HCT116 (cell line): ENCODE data around the gene AP5Z1. TPM values are rescaled to one million over a fixed set of nuclear protein-coding genes. Genes with fewer than 3 reads are reported as not detected.

Experiments
- ATAC-seq: fragments of 200-7000 bp; cut with Tn5 transposase; 2 replicates; pipeline ENCODE4 v1.9.1; 2020; ENCODE audit warnings: mild to moderate bottlenecking, moderate library complexity
- BruUV-seq: library from RNA; stranded (reverse); fragments of 400-500 nt; replicated peaks from 2 replicates; lab custom pipeline; 2021; lab: Mats Ljungman, UMichigan
- CTCF ChIA-PET: fragments of 300-600 bp; sonication (Branson Sonifier 250); formaldehyde crosslinking; loops from one replicate; lab custom pipeline; 2021; ENCODE audit warnings: antibody characterized with exemption; lab: Charles Lee
- POLR2A ChIA-PET: fragments of 300-600, 350-600 bp; sonication (Branson Sonifier 250); formaldehyde crosslinking; loops from one replicate; lab custom pipeline; 2021; ENCODE audit warnings: antibody characterized with exemption; lab: Charles Lee
- RAD21 ChIA-PET, 2 experiments: fragments of 300-600 bp; sonication (Branson Sonifier 250); formaldehyde crosslinking; loops; one replicate each; lab custom pipeline; 2023; ENCODE audit warnings: low total read pairs in 2 of 2; ENCODE audit not compliant: uncharacterized antibody in 2 of 2, unreplicated experiment in 2 of 2, low non-redundant PET in 1 of 2; lab: Charles Lee
- DNase-seq: peaks from one replicate; pipeline ENCODE4 v3.0.0-alpha.2; 2010; ENCODE audit warnings: low read depth, low spot score
- H2AFZ ChIP-seq: fragments of 200-600 bp; shearing (Covaris generic), sonication (generic); 2 replicates; pipeline ENCODE4 v1.6.1; 2017; ENCODE audit warnings: low read depth, mixed run types, mixed read lengths, antibody characterized with exemption, low read length; ENCODE audit not compliant: poor library complexity, severe bottlenecking
- H3K27ac ChIP-seq: 2 replicates; pipeline ENCODE4 v1.5.1; 2012; ENCODE audit warnings: low read depth, low read length
- H3K27me3 ChIP-seq: fragments of 200-600 bp; sonication (generic); 2 replicates; pipeline ENCODE4 v1.6.1; 2016; ENCODE audit warnings: mixed run types, low read length, mixed read lengths; ENCODE audit not compliant: insufficient read depth
- H3K36me3 ChIP-seq, 2 experiments: fragments of 200-500 bp in 1 of 2; fragments of 200-600 bp in 1 of 2; sonication (Bioruptor generic) in 1 of 2; sonication (generic) in 1 of 2; 2 replicates each; pipeline versions ENCODE4 v1.5.1 to v1.6.1; 2014 to 2016; ENCODE audit warnings: low read length in 2 of 2, inconsistent platforms in 1 of 2, mixed read lengths in 1 of 2, mixed run types in 1 of 2; ENCODE audit not compliant: insufficient read depth in 2 of 2, control insufficient read depth in 1 of 2
- H3K4me1 ChIP-seq, 2 experiments: fragments of 200-600 bp in 1 of 2; sonication (generic) in 1 of 2; 2 replicates each; pipeline versions ENCODE4 v1.5.1 to v1.6.1; 2012 to 2017; ENCODE audit warnings: low read length in 2 of 2, inconsistent platforms in 1 of 2, mild to moderate bottlenecking in 1 of 2, mixed read lengths in 1 of 2, mixed run types in 1 of 2, moderate library complexity in 1 of 2; ENCODE audit not compliant: insufficient read depth in 2 of 2, control insufficient read depth in 1 of 2
- H3K4me2 ChIP-seq: fragments of 200-600 bp; sonication (generic); 2 replicates; pipeline ENCODE4 v1.6.1; 2017; ENCODE audit warnings: mixed run types, low read length, mixed read lengths
- H3K4me3 ChIP-seq, 2 experiments: fragments of 200-600 bp in 1 of 2; sonication (generic) in 1 of 2; replicated peaks in 1 of 2; 2 replicates each; pipeline ENCODE4 v1.5.1; 2011 to 2016; ENCODE audit warnings: low read length in 2 of 2, control low read depth in 1 of 2, low read depth in 1 of 2, mild to moderate bottlenecking in 1 of 2, mixed read lengths in 1 of 2, mixed run types in 1 of 2
- H3K79me2 ChIP-seq: fragments of 200-600 bp; sonication (generic); 2 replicates; pipeline ENCODE4 v1.6.1; 2017; ENCODE audit warnings: mild to moderate bottlenecking, mixed run types, low read length, moderate library complexity, mixed read lengths; ENCODE audit not compliant: insufficient read depth
- H3K9ac ChIP-seq: fragments of 200-600 bp; sonication (generic); 2 replicates; pipeline ENCODE4 v1.6.1; 2016; ENCODE audit warnings: low read length, mixed read lengths
- H3K9me2 ChIP-seq: fragments of 200-600 bp; sonication (generic), shearing (Covaris generic); 2 replicates; pipeline ENCODE4 v1.6.1; 2017; ENCODE audit warnings: mixed run types, mild to moderate bottlenecking, moderate library complexity; ENCODE audit not compliant: insufficient read depth
- H3K9me3 ChIP-seq, 2 experiments: fragments of 200-500 bp in 1 of 2; fragments of 200-600 bp in 1 of 2; sonication (Bioruptor generic) in 1 of 2; sonication (generic) in 1 of 2; 2 replicates each; pipeline ENCODE4 v1.6.1; 2014 to 2017; ENCODE audit warnings: low read length in 2 of 2, mixed read lengths in 2 of 2, inconsistent platforms in 1 of 2, low read depth in 1 of 2, mild to moderate bottlenecking in 1 of 2, mixed run types in 1 of 2, moderate library complexity in 1 of 2; ENCODE audit not compliant: control insufficient read depth in 1 of 2, insufficient read depth in 1 of 2
- H4K20me1 ChIP-seq: fragments of 200-600 bp; sonication (generic), shearing (Covaris generic); 2 replicates; pipeline ENCODE4 v1.6.1; 2017; ENCODE audit warnings: mixed run types, mild to moderate bottlenecking, moderate library complexity; ENCODE audit not compliant: insufficient read depth
- CBX3 ChIP-seq: IDR thresholded peaks from 2 replicates; pipeline ENCODE4 v1.6.1; 2012; ENCODE audit warnings: low read depth
- CEBPB ChIP-seq: IDR thresholded peaks from 2 replicates; pipeline ENCODE4 v1.6.1; 2012; ENCODE audit warnings: low read depth
- EGR1 ChIP-seq: IDR thresholded peaks from 2 replicates; pipeline ENCODE4 v1.6.1; 2012; ENCODE audit warnings: low read depth
- ELF1 ChIP-seq: IDR thresholded peaks from 2 replicates; pipeline ENCODE4 v1.6.1; 2012; ENCODE audit warnings: low read depth, borderline replicate concordance
- EZH2phosphoT487 ChIP-seq: fragments of 200-600 bp; IDR thresholded peaks from 2 replicates; pipeline ENCODE4 v1.6.1; 2018; ENCODE audit warnings: antibody characterized with exemption, borderline replicate concordance
- FOSL1 ChIP-seq: IDR thresholded peaks from 2 replicates; pipeline ENCODE4 v1.6.1; 2012; ENCODE audit warnings: low read depth
- JUND ChIP-seq: IDR thresholded peaks from 2 replicates; pipeline ENCODE4 v1.6.1; 2012
- POLR2A ChIP-seq: IDR thresholded peaks from 2 replicates; pipeline ENCODE4 v1.7.0; 2011; ENCODE audit warnings: borderline replicate concordance; ENCODE audit not compliant: insufficient read depth, insufficient read length; ENCODE audit errors: extremely low read depth
- POLR2AphosphoS5 ChIP-seq: IDR thresholded peaks from 2 replicates; pipeline ENCODE4 v1.6.1; 2011; ENCODE audit warnings: mild to moderate bottlenecking, low read depth, low read length, moderate library complexity
- SIN3A ChIP-seq: IDR thresholded peaks from 2 replicates; pipeline ENCODE4 v1.6.1; 2012; ENCODE audit warnings: low read depth
- SRF ChIP-seq: IDR thresholded peaks from 2 replicates; pipeline ENCODE4 v1.6.1; 2012; ENCODE audit warnings: low read depth
- TCF7L2 ChIP-seq: IDR thresholded peaks from 2 replicates; pipeline ENCODE4 v1.7.0; 2011; ENCODE audit warnings: borderline replicate concordance, inconsistent platforms; ENCODE audit not compliant: insufficient read depth, insufficient read length; ENCODE audit errors: extremely low read depth
- ZBTB33 ChIP-seq: IDR thresholded peaks from 2 replicates; pipeline ENCODE4 v1.6.1; 2011; ENCODE audit warnings: mild to moderate bottlenecking, low read length, moderate library complexity; ENCODE audit not compliant: insufficient replicate concordance; ENCODE audit errors: extremely low read depth
- intact Hi-C: fragments of 100-400 bp; cut with micrococcal nuclease; formaldehyde crosslinking; loops from 2 replicates; pipeline ENCODE4 v1.10.0; 2022
- total RNA-seq: library from RNA; stranded (reverse); gene quantifications from one replicate; pipeline ENCODE4 v1.2.1, GENCODE V29; 2021; ENCODE audit not compliant: unreplicated experiment
- TF ChIP-seq, protein P1 (sequence below), 3 experiments: fragments of 200-600 bp in 1 of 3; sonication (generic) in 1 of 3; IDR thresholded peaks in 2 of 3; conservative IDR thresholded peaks in 1 of 3; 2 replicates each; pipeline ENCODE4 v1.5.1; 2012 to 2017; ENCODE audit warnings: low read depth in 2 of 3, low read length in 2 of 3, antibody characterized with exemption in 1 of 3, borderline replicate concordance in 1 of 3, control low read depth in 1 of 3, mild to moderate bottlenecking in 1 of 3, mixed read lengths in 1 of 3, mixed run types in 1 of 3, moderate library complexity in 1 of 3; ENCODE audit not compliant: insufficient read depth in 1 of 3
- TF ChIP-seq, protein P2 (sequence below): IDR thresholded peaks from 2 replicates; pipeline ENCODE4 v1.6.1; 2012
- TF ChIP-seq, protein P3 (sequence below): IDR thresholded peaks from 2 replicates; pipeline ENCODE4 v1.6.1; 2012; ENCODE audit warnings: low read depth

Gene AP5Z1
- total RNA-seq, 1 experiment from 2014 or later: 23.2 TPM

DNA sequence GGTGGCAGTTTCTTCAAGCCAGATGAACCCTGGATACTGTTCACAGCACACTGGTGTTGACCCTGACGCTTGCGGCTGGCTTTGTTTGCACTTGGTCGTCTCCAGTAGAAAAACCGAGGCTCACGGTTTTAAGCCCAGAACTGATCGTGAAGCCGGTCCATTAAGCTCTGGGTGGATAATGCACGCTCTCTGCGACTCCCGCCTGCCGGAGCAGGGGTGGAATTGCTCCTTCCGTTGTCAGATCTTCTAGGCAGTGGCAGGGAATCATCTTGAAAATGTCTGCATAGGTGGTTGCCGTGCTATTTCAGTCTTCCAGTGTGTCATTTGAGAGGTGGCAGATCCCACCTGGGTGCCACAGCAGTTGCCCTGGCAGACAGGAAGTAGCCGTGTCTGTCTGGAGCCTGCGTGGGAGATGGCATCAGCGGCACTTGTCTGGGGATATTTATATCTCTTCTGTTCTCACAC is 35.9 kb upstream of the AP5Z1 start (continued):
- TF ChIP-seq ZBTB33: no peak
- TF ChIP-seq, protein P1, sequence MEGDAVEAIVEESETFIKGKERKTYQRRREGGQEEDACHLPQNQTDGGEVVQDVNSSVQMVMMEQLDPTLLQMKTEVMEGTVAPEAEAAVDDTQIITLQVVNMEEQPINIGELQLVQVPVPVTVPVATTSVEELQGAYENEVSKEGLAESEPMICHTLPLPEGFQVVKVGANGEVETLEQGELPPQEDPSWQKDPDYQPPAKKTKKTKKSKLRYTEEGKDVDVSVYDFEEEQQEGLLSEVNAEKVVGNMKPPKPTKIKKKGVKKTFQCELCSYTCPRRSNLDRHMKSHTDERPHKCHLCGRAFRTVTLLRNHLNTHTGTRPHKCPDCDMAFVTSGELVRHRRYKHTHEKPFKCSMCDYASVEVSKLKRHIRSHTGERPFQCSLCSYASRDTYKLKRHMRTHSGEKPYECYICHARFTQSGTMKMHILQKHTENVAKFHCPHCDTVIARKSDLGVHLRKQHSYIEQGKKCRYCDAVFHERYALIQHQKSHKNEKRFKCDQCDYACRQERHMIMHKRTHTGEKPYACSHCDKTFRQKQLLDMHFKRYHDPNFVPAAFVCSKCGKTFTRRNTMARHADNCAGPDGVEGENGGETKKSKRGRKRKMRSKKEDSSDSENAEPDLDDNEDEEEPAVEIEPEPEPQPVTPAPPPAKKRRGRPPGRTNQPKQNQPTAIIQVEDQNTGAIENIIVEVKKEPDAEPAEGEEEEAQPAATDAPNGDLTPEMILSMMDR (IDR thresholded peaks at IDR 0.05 in 2 of 3, conservative IDR thresholded peaks at IDR 0.05 in 1 of 3; ENCODE audit: borderline replicate concordance in 1 of 3, insufficient read depth in 1 of 3, low read depth in 2 of 3, low read length in 2 of 3): no peak

DNA sequence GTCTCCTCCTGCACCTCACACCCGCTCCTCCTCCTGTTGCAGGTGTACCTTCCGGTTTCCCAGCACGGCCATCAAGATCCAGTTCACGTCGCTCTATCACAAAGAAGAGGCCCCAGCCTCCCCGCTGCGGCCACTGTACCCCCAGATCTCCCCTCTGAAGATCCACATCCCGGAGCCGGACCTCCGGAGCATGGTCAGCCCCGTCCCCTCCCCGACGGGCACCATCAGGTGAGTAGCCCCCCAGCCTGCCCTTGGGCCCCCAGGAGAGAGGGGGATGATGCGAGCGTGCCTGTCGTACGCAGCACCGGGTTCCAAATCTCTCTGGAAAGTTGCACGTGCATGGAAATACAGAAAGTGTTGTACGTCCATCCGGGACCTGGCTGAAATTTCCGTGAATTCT is 34.6 kb upstream of the AP5Z1 start:
- no peak for ATAC-seq
- H3K79me2 ChIP-seq: peaks cover 87% of the 10 kb centered on the region
- DNase-seq: no peak
- ChIA-PET RAD21 (no interaction called here), POLR2A (no interaction called here), CTCF (no interaction called here)
- no peak overlapping the region for H3K9ac ChIP-seq
- H3K27ac ChIP-seq: no peak overlapping the region
- intact Hi-C loops: no loop called here
- H3K9me3 ChIP-seq: no peaks in the 10 kb centered on the region
- peaks cover 4 to 14% of the 10 kb centered on the region in 2 experiments; a peak in 2 of 4 replicates for H3K36me3 ChIP-seq
- no peaks in the 10 kb centered on the region for H3K9me2 ChIP-seq
- H4K20me1 ChIP-seq: peaks cover 6% of the 10 kb centered on the region; the same call in 1 of the 2 replicates
- peaks cover 46 to 66% of the 10 kb centered on the region in 2 experiments for H3K4me1 ChIP-seq
- no peaks in the 10 kb centered on the region for H3K27me3 ChIP-seq
- no peak overlapping the region for H3K4me3 ChIP-seq
- no peak overlapping the region for H2AFZ ChIP-seq
- H3K4me2 ChIP-seq: no peak overlapping the region
- no TSS peak for BruUV-seq
- TF ChIP-seq ZBTB33 (no peak), JUND (no peak), FOSL1 (no peak), CEBPB (no peak), EGR1 (no peak), EZH2phosphoT487 (no peak), POLR2AphosphoS5 (no peak), CBX3 (no peak), SIN3A (no peak), ELF1 (no peak), POLR2A (no peak), TCF7L2 (no peak), SRF (no peak)
- TF ChIP-seq, protein P2, sequence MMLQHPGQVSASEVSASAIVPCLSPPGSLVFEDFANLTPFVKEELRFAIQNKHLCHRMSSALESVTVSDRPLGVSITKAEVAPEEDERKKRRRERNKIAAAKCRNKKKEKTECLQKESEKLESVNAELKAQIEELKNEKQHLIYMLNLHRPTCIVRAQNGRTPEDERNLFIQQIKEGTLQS: no peak
- TF ChIP-seq, protein P3, sequence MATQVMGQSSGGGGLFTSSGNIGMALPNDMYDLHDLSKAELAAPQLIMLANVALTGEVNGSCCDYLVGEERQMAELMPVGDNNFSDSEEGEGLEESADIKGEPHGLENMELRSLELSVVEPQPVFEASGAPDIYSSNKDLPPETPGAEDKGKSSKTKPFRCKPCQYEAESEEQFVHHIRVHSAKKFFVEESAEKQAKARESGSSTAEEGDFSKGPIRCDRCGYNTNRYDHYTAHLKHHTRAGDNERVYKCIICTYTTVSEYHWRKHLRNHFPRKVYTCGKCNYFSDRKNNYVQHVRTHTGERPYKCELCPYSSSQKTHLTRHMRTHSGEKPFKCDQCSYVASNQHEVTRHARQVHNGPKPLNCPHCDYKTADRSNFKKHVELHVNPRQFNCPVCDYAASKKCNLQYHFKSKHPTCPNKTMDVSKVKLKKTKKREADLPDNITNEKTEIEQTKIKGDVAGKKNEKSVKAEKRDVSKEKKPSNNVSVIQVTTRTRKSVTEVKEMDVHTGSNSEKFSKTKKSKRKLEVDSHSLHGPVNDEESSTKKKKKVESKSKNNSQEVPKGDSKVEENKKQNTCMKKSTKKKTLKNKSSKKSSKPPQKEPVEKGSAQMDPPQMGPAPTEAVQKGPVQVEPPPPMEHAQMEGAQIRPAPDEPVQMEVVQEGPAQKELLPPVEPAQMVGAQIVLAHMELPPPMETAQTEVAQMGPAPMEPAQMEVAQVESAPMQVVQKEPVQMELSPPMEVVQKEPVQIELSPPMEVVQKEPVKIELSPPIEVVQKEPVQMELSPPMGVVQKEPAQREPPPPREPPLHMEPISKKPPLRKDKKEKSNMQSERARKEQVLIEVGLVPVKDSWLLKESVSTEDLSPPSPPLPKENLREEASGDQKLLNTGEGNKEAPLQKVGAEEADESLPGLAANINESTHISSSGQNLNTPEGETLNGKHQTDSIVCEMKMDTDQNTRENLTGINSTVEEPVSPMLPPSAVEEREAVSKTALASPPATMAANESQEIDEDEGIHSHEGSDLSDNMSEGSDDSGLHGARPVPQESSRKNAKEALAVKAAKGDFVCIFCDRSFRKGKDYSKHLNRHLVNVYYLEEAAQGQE: no peak
